Smooth muscle cell (in vitro differentiated cells): ENCODE results near the gene GPX2. TPM values are rescaled to one million over a fixed set of nuclear protein-coding genes. Genes with fewer than 3 reads are reported as not detected.

Source experiments
- DNase-seq: peaks from one replicate; lab custom pipeline; 2025; ENCODE audit not compliant: unreplicated experiment; lab: John Stamatoyannopoulos, UW
- H2AFZ ChIP-seq: fragments of 200-600 bp; sonication (generic); 2 replicates; pipeline ENCODE4 v1.6.0; 2016; ENCODE audit warnings: antibody characterized with exemption, low read depth, mild to moderate bottlenecking
- H3F3A ChIP-seq: fragments of 200-600 bp; sonication (generic); 2 replicates; pipeline ENCODE4 v1.6.0; 2017; ENCODE audit warnings: antibody characterized with exemption, low read depth
- H3K27ac ChIP-seq: fragments of 200-600 bp; sonication (generic); 2 replicates; pipeline ENCODE4 v1.5.1; 2016; ENCODE audit warnings: low read depth, mild to moderate bottlenecking
- H3K27me3 ChIP-seq: fragments of 200-600 bp; sonication (generic); 2 replicates; pipeline ENCODE4 v1.6.1; 2016; ENCODE audit warnings: low read depth, mild to moderate bottlenecking
- H3K36me3 ChIP-seq: fragments of 200-600 bp; sonication (generic); 2 replicates; pipeline ENCODE4 v1.5.1; 2016; ENCODE audit warnings: low read depth
- H3K4me1 ChIP-seq: fragments of 200-600 bp; sonication (generic); 2 replicates; pipeline ENCODE4 v1.5.1; 2016; ENCODE audit warnings: low read depth
- H3K4me2 ChIP-seq: fragments of 200-600 bp; sonication (generic); 2 replicates; pipeline ENCODE4 v1.6.0; 2016; ENCODE audit warnings: mild to moderate bottlenecking
- H3K4me3 ChIP-seq: fragments of 200-600 bp; sonication (generic); 2 replicates; pipeline ENCODE4 v1.5.1; 2016; ENCODE audit warnings: mild to moderate bottlenecking
- H3K79me2 ChIP-seq: fragments of 200-600 bp; sonication (generic); 2 replicates; pipeline ENCODE4 v1.6.0; 2016; ENCODE audit warnings: low read depth, mild to moderate bottlenecking
- H3K9ac ChIP-seq: fragments of 200-600 bp; sonication (generic); 2 replicates; pipeline ENCODE4 v1.6.0; 2016; ENCODE audit warnings: low read depth
- H3K9me3 ChIP-seq: fragments of 200-600 bp; sonication (generic); replicated peaks from 2 replicates; pipeline ENCODE4 v1.5.1; 2016; ENCODE audit warnings: low read depth
- H4K20me1 ChIP-seq: fragments of 200-600 bp; sonication (generic); 2 replicates; pipeline ENCODE4 v1.6.0; 2016; ENCODE audit warnings: low read depth
- WGBS: methylation state at CpG from one replicate; pipeline ENCODE4 v1.1.7; 2016; ENCODE audit warnings: low lambda C conversion rate; 5-methylcytosine and 5-hydroxymethylcytosine counted together
- polyA plus RNA-seq: library from polyadenylated mRNA; unstranded; fragments of >200 nt; fragmentation: Nextera tagmentation; extraction: Ambion mirVana; gene quantifications from 2 replicates; pipeline ENCODE4 v1.2.1, GENCODE V29; 2016
- total RNA-seq: library from RNA; depleted of rRNA; stranded (reverse); fragments of >200 nt; gene quantifications from 2 replicates; pipeline ENCODE4 v1.2.3, GENCODE V29; 2014
- TF ChIP-seq, protein P1 (sequence below): fragments of 200-600 bp; sonication (generic); IDR thresholded peaks from 2 replicates; pipeline ENCODE4 v1.5.1; 2017; ENCODE audit warnings: borderline replicate concordance, mild to moderate bottlenecking, antibody characterized with exemption; ENCODE audit not compliant: insufficient read depth, poor library complexity, severe bottlenecking

The GPX2 gene
- total and polyA plus RNA-seq, 2 experiments from 2014 or later = 0.30 to 3.6 TPM

DNA sequence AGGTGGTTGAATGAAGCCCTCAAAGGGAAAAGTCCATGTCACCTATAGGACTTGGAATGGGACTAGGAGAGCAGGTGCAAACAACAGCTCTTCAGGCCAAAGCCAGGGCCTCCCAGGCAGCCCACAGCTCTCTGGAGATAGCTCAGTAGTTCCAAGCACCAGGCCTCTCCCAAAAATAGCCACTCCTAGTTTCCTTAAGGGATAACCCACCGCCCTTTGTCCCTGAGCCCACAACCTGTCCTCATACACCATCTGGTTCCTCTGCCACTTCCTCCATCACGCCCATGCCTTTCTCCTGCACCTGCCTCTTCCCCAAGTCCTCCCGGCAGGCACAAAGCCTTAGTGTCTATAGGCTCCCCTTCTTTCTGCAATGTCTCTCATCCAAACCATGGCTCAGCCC is 27.5 kb upstream of the GPX2 start:
- Histone ChIP-seq H3K9me3 (no peaks in the 10 kb centered on the region), H3K4me3 (no peak overlapping the region), H3K9ac (no peak overlapping the region), H3K4me2 (no peak overlapping the region), H4K20me1 (peaks cover 13% of the 10 kb centered on the region), H3K27ac (no peak overlapping the region), H3F3A (no peaks in the 10 kb centered on the region), H3K4me1 (no peaks in the 10 kb centered on the region), H3K36me3 (no peaks in the 10 kb centered on the region), H2AFZ (no peak overlapping the region), H3K27me3 (no peaks in the 10 kb centered on the region), H3K79me2 (no peaks in the 10 kb centered on the region)
- 95% methylated on average over 3 of the region's 3 CpGs for WGBS
- DNase-seq = no peak
- TF ChIP-seq, protein P1, sequence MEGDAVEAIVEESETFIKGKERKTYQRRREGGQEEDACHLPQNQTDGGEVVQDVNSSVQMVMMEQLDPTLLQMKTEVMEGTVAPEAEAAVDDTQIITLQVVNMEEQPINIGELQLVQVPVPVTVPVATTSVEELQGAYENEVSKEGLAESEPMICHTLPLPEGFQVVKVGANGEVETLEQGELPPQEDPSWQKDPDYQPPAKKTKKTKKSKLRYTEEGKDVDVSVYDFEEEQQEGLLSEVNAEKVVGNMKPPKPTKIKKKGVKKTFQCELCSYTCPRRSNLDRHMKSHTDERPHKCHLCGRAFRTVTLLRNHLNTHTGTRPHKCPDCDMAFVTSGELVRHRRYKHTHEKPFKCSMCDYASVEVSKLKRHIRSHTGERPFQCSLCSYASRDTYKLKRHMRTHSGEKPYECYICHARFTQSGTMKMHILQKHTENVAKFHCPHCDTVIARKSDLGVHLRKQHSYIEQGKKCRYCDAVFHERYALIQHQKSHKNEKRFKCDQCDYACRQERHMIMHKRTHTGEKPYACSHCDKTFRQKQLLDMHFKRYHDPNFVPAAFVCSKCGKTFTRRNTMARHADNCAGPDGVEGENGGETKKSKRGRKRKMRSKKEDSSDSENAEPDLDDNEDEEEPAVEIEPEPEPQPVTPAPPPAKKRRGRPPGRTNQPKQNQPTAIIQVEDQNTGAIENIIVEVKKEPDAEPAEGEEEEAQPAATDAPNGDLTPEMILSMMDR = no peak

DNA sequence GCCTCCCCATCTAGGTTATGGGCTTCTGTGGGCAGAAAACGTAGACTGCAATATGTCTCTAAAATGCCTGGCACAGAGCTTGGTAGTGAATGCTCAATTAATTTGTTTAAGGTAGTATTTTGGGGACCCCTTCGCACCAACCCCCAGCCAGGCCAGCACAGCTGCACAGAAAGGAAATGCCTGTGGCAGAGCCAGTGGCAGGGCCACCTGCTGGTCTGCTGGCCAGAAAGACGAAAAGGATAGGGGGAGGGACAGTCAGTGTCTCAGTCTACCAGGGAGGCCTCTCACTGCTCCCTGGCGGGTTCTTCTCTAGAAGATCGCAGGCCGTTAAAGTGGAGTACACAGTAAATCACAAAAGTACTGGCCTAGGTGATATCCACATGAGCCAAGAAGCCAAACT is 26.1 kb upstream of the GPX2 start:
- WGBS = 75% methylated on average over 6 of the region's 6 CpGs
- Histone ChIP-seq H3K27me3 (no peaks in the 10 kb centered on the region), H3F3A (no peaks in the 10 kb centered on the region), H3K9me3 (no peaks in the 10 kb centered on the region), H3K4me3 (no peak overlapping the region), H3K36me3 (no peaks in the 10 kb centered on the region), H3K4me1 (no peaks in the 10 kb centered on the region), H3K9ac (no peak overlapping the region), H3K79me2 (no peaks in the 10 kb centered on the region), H3K27ac (no peak overlapping the region), H4K20me1 (peaks cover 13% of the 10 kb centered on the region), H3K4me2 (no peak overlapping the region), H2AFZ (no peak overlapping the region)
- TF ChIP-seq, protein P1 = no peak
- DNase-seq = no peak

DNA sequence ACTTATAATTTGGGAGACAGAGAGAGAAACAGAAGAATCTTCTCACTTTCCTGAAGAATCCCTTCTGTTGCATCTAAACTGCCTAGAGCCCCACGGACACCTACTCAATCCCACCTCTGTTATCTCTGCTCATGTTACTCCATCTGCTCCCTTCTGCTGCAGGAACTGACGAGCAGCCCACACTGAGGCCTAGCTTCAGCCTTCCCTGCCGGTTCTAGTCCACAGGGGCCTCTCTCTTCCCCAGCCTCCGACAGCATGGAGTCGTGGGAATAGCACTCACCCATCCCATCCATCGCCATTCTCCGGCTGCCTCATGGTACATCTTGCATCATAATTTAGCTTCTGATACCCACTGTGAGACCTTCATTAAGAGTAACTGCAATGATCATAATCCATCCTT is 25.6 kb upstream of the GPX2 start:
- H3K4me3 ChIP-seq = no peak overlapping the region
- no peak overlapping the region for H3K9ac ChIP-seq
- no peaks in the 10 kb centered on the region for H3K9me3 ChIP-seq
- H2AFZ ChIP-seq = no peak overlapping the region
- no peaks in the 10 kb centered on the region for H3K4me1 ChIP-seq
- peaks cover 13% of the 10 kb centered on the region for H4K20me1 ChIP-seq
- H3K79me2 ChIP-seq = no peaks in the 10 kb centered on the region
- no peak overlapping the region for H3K27ac ChIP-seq
- H3K27me3 ChIP-seq = no peaks in the 10 kb centered on the region
- no peak for DNase-seq
- TF ChIP-seq, protein P1 = no peak
- H3K4me2 ChIP-seq = no peak overlapping the region
- no peaks in the 10 kb centered on the region for H3F3A ChIP-seq
- no peaks in the 10 kb centered on the region for H3K36me3 ChIP-seq
- 85% methylated on average over 7 of the region's 7 CpGs for WGBS

DNA sequence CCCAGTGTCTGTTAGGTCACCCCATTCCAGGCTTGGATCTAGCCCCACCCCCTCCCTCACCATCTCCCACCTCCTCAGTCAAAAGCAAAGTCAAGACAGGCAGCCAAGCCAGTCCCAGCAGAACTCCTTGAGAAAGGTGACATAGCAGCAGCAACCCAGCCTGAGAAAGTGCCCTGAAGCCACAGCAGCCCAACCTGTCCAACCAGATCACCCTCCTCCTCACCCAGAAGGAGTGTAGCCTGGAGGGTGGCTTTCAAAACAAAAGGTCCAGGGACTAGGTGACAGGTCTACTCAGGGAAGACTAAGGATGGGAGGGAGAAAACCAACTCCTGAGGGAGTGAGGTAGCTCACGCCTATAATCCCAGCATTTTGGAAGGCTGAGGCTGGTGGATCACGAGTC is 24.4 kb upstream of the GPX2 start:
- Histone ChIP-seq H3K4me3 (no peak overlapping the region), H3K4me1 (no peaks in the 10 kb centered on the region), H3K9ac (no peak overlapping the region), H3K27ac (no peak overlapping the region), H2AFZ (no peak overlapping the region), H3K36me3 (no peaks in the 10 kb centered on the region), H4K20me1 (peaks cover 20% of the 10 kb centered on the region), H3K4me2 (no peak overlapping the region), H3K27me3 (no peaks in the 10 kb centered on the region), H3F3A (no peaks in the 10 kb centered on the region), H3K9me3 (no peaks in the 10 kb centered on the region), H3K79me2 (no peaks in the 10 kb centered on the region)
- TF ChIP-seq, protein P1 = no peak
- WGBS = 87% methylated on average over 2 of the region's 2 CpGs
- DNase-seq = no peak
